HuH-7.5 (cell line): Measurements from ENCODE around the gene RPS3.

Experiments used
- DNase-seq: peaks from one replicate; pipeline ENCODE4 v3.0.0; 2011; ENCODE audit warnings: low spot score

Gene RPS3

GRCh38 chr11:75435571-75435925 is 36.2 kb downstream of the RPS3 start:
- no peak for DNase-seq

GRCh38 chr11:75436806-75437205 is 37.5 kb downstream of the RPS3 start:
- no peak for DNase-seq

GRCh38 chr11:75437966-75438659 is 38.8 kb downstream of the RPS3 start:
- no peak for DNase-seq

GRCh38 chr11:75439026-75439425 is 39.7 kb downstream of the RPS3 start:
- DNase-seq, result no peak

GRCh38 chr11:75439495-75440120 is 40.3 kb downstream of the RPS3 start:
- DNase-seq, result no peak

GRCh38 chr11:75440960-75441803 is 41.9 kb downstream of the RPS3 start:
- DNase-seq, result no peak

GRCh38 chr11:75441804-75442132 is 42.5 kb downstream of the RPS3 start:
- DNase-seq, result no peak

- no peak for DNase-seq
Observed at GRCh38 chr11:75442161-75442885, 43.0 kb downstream of the RPS3 start.

GRCh38 chr11:75443043-75443442 is 43.7 kb downstream of the RPS3 start:
- DNase-seq, result no peak

GRCh38 chr11:75445315-75445953 is 46.1 kb downstream of the RPS3 start:
- peak; percentile 78 for DNase-seq

GRCh38 chr11:75447415-75447814 is 48.1 kb downstream of the RPS3 start:
- no peak for DNase-seq

GRCh38 chr11:75449271-75449670 is 50.0 kb downstream of the RPS3 start:
- DNase-seq, result no peak

- no peak for DNase-seq
Observed at GRCh38 chr11:75449776-75450175, 50.5 kb downstream of the RPS3 start.

- DNase-seq, result no peak
Observed at GRCh38 chr11:75450236-75450635, 50.9 kb downstream of the RPS3 start.

- peak; percentile 41 for DNase-seq
Observed at GRCh38 chr11:75450826-75451821, 51.8 kb downstream of the RPS3 start.

GRCh38 chr11:75453916-75454655 is 54.8 kb downstream of the RPS3 start:
- no peak for DNase-seq

- no peak for DNase-seq
Observed at GRCh38 chr11:75454987-75455386, 55.7 kb downstream of the RPS3 start.
